HFFc6 (cell line): ENCODE data around the gene CDK6. TPM values are rescaled to one million over a fixed set of nuclear protein-coding genes. Genes with fewer than 3 reads are reported as not detected.

ENCODE experiments used
- DNase-seq: peaks from one replicate; pipeline ENCODE4 v3.0.0-alpha.2; 2018
- H3K27ac Mint-ChIP-seq: 2 replicates; pipeline ENCODE4 v1.8.0; 2020; ENCODE audit warnings: mild to moderate bottlenecking, mixed read lengths
- H3K27me3 Mint-ChIP-seq: 2 replicates; pipeline ENCODE4 v1.8.0; 2021; ENCODE audit warnings: mild to moderate bottlenecking, moderate library complexity, mixed read lengths; ENCODE audit not compliant: insufficient read depth
- H3K36me3 Mint-ChIP-seq: 2 replicates; pipeline ENCODE4 v1.8.0; 2021; ENCODE audit warnings: low read depth, mixed read lengths
- H3K4me1 Mint-ChIP-seq: 2 replicates; pipeline ENCODE4 v1.8.0; 2020; ENCODE audit warnings: low read depth, mixed read lengths
- H3K4me3 Mint-ChIP-seq: 2 replicates; pipeline ENCODE4 v1.8.0; 2020; ENCODE audit warnings: mild to moderate bottlenecking, moderate library complexity, mixed read lengths
- H3K9me3 Mint-ChIP-seq: 2 replicates; pipeline ENCODE4 v1.8.0; 2020; ENCODE audit warnings: mild to moderate bottlenecking, mixed read lengths
- total RNA-seq, 6 experiments: library from RNA; stranded (reverse); fragmentation: NEBNext Ultra II Directional; extraction: Animal tissue kit (Norgen Biotek cat#: 25700); gene quantifications; 2 replicates in 1 of 6; 3 replicates in 5 of 6; pipeline ENCODE4 v1.2.3, GENCODE V29; 2021
- TF ChIP-seq, protein P1 (sequence below): fragments of 200-600 bp; sonication (generic); IDR thresholded peaks from 2 replicates; pipeline ENCODE4 v1.5.0; 2021; ENCODE audit warnings: antibody characterized with exemption, mild to moderate bottlenecking

The CDK6 gene
- total RNA-seq, 6 experiments from 2014 or later, result 54.5 to 90.0 (median 58.9) TPM

DNA sequence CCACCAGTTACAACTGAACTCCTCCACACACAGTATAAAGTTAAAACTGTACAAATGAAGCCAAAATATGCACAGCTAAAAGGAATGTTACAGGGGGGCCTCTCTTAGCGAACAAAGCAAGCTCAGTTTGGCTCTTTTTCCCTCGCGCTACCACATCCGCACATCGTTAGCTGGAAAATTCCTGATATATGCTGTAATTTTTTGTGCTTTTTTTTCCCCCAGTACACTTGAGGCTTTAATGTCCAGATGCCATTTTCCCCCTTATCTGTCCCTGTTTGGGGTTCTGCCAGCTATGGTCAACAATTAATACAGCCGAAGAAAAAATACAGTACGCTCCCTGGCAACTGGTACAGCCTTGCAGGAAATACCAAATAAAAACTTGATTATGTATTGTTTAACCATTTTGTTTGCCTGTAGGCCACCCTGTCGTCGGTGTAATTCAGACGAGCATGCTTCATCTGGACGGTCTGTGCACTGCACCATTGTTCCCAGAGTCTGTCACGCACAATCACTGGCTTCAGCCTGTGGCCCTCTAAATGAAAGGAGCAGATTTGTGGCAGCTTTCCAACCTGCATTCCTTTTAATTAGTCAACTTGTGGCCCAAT is 138.0 kb downstream of the CDK6 start:
- TF ChIP-seq, protein P1, sequence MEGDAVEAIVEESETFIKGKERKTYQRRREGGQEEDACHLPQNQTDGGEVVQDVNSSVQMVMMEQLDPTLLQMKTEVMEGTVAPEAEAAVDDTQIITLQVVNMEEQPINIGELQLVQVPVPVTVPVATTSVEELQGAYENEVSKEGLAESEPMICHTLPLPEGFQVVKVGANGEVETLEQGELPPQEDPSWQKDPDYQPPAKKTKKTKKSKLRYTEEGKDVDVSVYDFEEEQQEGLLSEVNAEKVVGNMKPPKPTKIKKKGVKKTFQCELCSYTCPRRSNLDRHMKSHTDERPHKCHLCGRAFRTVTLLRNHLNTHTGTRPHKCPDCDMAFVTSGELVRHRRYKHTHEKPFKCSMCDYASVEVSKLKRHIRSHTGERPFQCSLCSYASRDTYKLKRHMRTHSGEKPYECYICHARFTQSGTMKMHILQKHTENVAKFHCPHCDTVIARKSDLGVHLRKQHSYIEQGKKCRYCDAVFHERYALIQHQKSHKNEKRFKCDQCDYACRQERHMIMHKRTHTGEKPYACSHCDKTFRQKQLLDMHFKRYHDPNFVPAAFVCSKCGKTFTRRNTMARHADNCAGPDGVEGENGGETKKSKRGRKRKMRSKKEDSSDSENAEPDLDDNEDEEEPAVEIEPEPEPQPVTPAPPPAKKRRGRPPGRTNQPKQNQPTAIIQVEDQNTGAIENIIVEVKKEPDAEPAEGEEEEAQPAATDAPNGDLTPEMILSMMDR, result peak; percentile 48
- Mint-ChIP-seq H3K9me3 (no peaks in the 10 kb centered on the region), H3K4me1 (peaks cover 86% of the 10 kb centered on the region), H3K4me3 (peak overlapping the region; percentile 93), H3K27ac (peak overlapping the region; percentile 97), H3K36me3 (peaks cover 29% of the 10 kb centered on the region), H3K27me3 (peaks cover 4% of the 10 kb centered on the region)
- DNase-seq, result peak; percentile 83

DNA sequence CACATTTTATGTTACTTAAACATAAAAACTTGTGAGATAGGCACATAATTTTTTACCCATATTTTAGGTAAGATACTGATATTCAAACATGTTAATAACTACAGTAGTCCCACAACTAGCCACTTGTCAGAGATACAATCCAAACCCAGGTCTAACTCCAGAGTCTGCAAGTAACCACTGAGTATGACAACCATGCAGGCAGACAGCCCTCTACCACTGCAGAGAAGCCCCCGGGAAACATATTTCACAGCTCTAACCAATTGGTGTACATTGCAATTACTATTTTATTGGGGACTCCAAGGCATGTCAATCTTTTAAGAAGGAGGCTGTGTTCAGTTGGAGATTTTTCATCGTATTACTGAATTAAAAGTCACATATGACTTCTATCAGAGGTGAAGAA is 139.0 kb downstream of the CDK6 start:
- Mint-ChIP-seq H3K4me3 (peak overlapping the region; percentile 93), H3K27ac (peak overlapping the region; percentile 97), H3K9me3 (no peaks in the 10 kb centered on the region), H3K4me1 (peaks cover 85% of the 10 kb centered on the region), H3K27me3 (peaks cover 4% of the 10 kb centered on the region), H3K36me3 (peaks cover 35% of the 10 kb centered on the region)
- DNase-seq, result no peak
- TF ChIP-seq, protein P1, result no peak

DNA sequence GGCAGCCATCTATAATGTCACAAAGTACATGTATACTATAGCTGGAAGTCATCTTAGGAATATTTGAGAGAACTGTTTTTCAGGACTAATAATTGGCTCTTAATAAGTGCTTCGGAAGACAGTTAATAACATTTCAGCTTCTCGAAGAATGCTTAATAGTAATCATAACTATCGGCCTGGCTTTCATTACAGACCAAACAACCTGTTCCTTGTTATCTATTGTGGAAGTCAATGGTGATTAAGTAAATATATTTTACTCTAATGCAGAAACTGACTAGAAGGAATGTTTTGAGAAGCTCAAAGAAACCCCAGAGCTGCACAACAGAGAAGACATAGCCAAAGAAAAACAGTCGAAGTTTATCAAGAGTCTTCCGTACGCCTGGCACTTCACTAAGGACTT is 139.4 kb downstream of the CDK6 start:
- peak overlapping the region; percentile 93 for H3K4me3 Mint-ChIP-seq
- TF ChIP-seq, protein P1, result no peak
- H3K27ac Mint-ChIP-seq, result peak overlapping the region; percentile 97
- DNase-seq, result no peak
- peaks cover 85% of the 10 kb centered on the region for H3K4me1 Mint-ChIP-seq
- peaks cover 35% of the 10 kb centered on the region for H3K36me3 Mint-ChIP-seq
- H3K27me3 Mint-ChIP-seq, result peaks cover 4% of the 10 kb centered on the region
- no peaks in the 10 kb centered on the region for H3K9me3 Mint-ChIP-seq

DNA sequence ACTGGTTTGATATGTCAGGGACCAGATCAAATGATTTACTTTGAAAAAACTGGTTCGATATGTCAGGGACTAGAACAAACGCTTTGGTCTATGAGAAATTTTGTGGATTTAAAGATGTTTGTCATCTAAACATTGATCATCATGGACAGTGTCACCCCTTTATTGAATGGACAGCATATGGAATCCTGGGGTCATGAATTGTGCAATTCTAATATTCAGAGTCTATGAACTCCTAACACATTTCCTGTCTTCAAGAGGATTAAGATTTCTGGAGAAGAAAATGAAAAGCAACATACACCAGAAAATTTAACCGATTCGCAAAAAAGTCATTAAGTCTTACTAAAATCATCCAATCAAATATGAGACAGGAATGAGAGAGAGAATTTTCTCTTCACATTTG is 139.8 kb downstream of the CDK6 start:
- H3K36me3 Mint-ChIP-seq, result peaks cover 32% of the 10 kb centered on the region
- peaks cover 90% of the 10 kb centered on the region for H3K4me1 Mint-ChIP-seq
- TF ChIP-seq, protein P1, result no peak
- no peaks in the 10 kb centered on the region for H3K9me3 Mint-ChIP-seq
- H3K4me3 Mint-ChIP-seq, result peak overlapping the region; percentile 93
- H3K27me3 Mint-ChIP-seq, result peaks cover 4% of the 10 kb centered on the region
- H3K27ac Mint-ChIP-seq, result peak overlapping the region; percentile 97
- DNase-seq, result no peak

DNA sequence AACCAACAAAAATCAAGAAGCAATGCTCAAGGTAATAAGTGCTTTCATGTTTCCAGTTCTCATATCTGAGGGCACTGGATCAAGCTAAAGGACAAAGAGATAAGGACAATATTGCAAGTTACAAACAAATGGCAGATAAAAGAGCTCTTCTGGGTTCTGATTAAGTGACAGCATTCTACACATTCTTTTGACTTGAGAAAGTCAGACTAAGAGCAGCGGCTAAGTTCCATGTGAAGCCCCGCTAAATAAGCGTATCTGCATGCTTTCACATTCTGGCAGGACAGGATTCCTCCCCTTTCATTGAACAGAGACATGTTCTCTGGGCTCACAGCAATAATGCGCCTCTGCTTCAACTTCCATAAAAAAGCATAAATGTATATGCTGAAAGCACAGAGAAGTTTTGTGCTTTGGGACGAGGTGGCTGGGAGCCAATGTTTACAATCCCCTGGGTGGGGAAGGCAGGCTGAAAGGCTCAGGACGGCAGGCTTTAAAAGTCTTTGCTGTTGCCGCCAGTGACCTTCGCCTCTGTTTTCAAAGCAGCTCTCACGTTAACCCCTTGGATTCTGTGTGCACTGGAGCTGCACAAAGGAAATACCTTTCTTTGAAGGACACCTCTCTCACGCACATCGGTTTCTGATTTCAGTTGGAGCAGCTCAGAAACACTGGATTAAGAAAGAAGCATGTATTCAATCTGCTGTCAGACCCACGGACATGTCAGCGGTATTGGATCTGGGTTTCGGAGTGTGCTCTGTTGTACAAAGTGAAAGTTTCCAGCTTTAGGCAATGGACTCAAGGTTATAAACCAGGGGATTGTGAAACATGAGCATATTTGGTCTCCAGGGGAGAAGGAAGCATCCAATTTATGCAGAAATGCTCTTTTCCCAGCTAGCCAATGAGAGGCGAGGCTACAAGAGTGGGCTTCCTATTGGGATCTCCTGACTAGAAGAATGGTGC is 140.8 kb downstream of the CDK6 start:
- peak; percentile 70 for DNase-seq
- Mint-ChIP-seq H3K27ac (peak overlapping the region; percentile 97), H3K4me3 (peak overlapping the region; percentile 93), H3K4me1 (peaks cover 90% of the 10 kb centered on the region), H3K9me3 (no peaks in the 10 kb centered on the region), H3K27me3 (peaks cover 3% of the 10 kb centered on the region; the same call in 1 of the 2 replicates), H3K36me3 (peaks cover 25% of the 10 kb centered on the region)
- TF ChIP-seq, protein P1, result no peak
